Ecto neural progenitor cell (in vitro differentiated cells): ENCODE results near the gene TIMM29.
"Not testable (repeated sequence)": the region's sequence is repeated elsewhere in the genome, so short reads cannot be mapped to it uniquely, and the experiment has no call there.

Source experiments
- DNase-seq: peaks from one replicate; pipeline ENCODE4 v3.0.0-alpha.2; 2018; ENCODE audit warnings: low spot score

Gene TIMM29

DNA sequence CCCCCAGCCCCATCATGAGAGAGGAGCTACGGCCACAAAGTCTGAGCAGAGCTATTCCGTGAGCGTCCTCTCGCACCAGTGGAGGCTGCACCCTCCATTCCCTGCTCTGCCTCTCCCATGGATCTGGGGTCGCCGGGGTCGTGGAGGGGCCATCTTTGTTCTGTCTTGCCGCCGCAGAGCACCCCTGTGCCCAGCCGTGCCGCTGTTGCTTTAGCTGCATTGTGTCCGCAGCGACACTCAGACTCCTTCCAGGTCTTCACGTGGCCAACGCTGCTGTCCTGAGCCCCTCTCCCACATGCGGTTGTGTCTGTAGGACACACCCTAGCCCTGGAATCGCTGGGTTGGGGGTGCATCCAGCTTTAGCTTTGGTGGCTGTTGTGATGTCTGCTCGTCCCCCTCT is 16.0 kb upstream of the TIMM29 start:
- no peak for DNase-seq

DNA sequence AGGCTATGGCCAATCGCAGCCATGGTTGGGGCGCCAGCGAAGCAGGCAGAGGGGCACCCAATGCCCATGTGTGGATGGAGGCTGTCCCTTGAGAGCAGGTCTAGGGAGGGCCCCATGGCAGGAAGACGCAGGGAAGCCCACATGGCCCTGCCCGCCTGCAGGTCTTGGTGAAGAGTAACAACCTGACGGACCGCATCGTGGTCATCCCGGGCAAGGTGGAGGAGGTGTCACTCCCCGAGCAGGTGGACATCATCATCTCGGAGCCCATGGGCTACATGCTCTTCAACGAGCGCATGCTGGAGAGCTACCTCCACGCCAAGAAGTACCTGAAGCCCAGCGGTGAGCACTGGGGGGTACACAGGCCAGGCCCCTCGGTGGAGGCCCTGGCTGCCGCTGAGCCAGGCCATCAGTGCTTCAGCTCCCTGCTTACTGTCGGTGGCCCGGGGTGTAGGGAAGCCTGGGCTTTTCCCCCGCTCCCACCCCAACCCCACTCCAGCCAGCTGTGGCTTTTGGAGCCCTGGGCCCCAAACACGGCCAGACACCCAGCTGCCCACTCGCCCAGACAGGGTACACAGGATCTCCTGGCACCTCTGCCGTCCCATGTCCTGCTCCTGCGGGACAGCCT is 14.8 kb upstream of the TIMM29 start:
- no peak for DNase-seq

DNA sequence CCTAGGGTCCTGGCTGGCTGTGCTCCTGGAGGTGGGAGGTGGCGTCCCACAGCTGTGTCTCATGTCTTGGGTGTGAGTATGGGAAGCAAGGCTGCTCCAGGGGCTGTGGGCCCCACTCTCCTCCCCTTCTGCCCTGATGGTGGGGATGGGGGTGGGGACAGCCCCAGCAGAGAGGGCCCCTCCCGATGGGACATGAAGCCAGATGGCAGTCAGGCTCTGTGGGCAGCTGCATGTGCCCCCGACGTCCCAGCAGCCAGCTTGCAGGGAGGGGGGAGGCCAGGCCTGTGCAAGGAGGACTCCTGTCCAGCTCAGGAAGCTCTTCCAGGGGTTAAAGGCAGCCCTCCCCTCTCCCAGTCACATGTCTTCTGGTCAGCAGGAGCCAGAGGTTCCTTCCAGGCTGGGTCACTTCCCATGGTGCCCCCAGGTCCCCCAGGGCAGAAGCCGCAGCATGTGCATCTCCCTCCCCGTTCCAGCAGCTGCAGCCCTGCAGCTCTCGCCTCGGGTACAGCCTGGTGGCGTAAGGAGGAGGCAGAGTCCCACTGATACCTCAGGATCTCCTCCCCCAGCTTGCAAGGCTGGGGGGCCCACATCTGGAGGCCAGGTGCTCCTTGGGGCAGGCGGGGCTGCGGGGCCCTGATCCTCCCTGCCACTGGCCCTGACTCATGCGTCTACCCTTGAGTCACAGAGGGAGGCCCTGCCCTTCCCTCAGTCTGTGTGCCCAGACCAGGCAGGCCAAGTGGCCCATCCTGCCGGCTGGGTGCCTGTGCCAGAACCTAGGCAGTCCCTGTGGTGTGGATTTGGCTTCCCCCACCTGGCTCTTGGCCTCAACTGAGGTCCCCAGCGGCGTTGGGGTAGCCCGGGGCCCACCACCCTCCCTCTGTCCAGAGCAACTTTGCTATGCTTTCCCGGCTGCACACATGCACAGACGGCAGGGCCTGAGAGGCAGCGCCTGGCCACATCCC is 13.2 kb upstream of the TIMM29 start:
- DNase-seq = no peak

DNA sequence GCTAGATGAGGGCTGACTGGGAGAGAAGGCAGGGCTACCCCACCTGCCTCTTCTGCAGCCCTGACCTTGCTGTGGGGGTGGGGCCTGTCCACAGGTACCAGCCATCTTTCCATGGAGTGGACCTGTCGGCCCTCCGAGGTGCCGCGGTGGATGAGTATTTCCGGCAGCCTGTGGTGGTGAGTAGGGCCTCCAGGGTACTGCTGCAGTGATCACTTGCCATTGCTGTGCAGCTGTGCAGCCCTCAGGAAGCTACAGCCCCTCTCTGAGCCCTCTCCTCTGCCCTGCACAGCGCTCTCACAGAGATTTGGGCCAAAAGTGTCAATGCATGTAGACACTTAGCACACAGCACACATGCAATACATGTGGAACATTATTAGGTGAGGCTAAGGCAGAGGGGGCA is 12.0 kb upstream of the TIMM29 start:
- DNase-seq = no peak

DNA sequence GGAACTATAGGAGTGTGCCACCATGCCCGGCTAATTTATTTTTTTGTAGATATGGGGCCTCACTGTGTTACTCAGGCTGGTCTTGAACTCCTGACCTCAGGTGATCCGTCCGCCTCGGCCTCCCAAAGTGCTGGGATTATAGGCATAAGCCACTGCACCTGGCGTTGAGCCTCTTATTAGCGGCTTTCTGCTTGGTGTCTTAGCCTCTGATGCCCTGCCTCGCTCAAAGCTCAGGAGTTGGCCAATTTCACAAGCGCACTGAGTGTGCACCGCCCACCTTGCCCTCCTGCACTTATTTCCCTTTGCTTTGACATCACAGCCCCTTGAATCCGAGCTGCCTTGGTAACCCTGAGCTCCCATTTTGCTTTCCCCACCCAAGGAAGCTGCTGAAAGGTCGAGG is 10.3 kb upstream of the TIMM29 start:
- no peak for DNase-seq

DNA sequence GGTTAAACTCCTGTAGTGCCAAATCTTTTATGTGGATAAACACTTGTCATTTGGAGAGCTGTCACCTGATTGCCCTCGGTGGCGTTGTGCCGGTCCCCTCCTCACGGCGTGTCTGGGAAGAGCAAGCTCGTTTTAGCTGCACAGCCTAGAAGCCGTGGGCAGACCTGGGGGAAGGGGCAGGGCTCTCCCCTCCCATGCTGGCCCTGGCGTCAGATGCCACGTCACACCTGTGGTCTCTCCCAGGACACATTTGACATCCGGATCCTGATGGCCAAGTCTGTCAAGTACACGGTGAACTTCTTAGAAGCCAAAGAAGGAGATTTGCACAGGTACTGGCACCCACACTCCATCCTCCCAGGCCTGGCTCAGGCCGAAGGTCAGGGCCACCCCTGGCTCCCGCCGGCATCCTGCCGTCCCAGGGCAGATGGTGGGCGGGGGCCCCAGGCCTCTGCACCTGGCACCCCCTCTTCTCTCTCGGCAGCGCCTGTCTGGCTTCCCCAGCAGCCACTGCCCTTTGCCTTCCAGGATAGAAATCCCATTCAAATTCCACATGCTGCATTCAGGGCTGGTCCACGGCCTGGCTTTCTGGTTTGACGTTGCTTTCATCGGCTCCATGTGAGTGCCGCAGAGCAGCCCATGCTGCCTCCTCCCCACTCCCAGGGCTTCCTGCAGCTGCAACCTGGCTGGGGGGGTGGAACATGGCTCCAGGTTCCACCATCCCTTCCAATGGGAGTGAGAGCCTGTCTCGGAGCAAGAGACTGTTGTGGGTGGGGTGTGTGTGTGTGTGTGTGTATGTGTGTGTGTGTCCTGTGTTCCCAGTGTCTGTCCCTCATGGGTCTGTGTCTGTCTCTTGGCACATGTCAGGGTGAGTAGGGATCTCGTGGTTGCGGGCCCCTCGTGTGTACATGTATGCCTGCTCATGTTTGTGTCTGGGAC is 9.0 kb upstream of the TIMM29 start:
- no peak for DNase-seq

DNA sequence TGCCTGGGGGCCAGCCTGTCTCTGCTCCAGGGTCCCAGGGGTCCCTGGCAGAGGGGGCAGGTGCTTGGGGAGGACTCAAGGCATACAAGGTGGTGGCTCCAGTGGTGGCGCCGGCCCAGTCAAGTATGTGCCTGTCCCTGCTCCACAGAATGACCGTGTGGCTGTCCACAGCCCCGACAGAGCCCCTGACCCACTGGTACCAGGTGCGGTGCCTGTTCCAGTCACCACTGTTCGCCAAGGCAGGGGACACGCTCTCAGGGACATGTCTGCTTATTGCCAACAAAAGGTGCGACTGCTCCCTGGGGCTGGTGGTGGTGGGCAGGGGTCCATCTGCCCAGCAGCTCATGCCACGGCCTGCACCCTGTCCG is 8.3 kb upstream of the TIMM29 start:
- no peak for DNase-seq

DNA sequence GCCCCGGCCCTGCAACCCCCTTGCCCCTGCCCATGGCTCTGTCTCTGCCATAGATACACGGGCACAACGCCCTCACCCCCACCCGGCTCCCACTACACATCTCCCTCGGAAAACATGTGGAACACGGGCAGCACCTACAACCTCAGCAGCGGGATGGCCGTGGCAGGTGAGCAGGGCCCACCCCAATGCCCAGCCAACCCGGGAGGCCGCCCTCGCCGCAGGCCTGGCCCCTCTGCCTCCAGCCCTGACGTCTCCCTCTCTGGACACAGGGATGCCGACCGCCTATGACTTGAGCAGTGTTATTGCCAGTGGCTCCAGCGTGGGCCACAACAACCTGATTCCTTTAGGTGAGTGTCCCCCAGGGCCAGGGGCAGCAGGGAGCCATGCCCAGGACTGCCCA is 7.8 kb upstream of the TIMM29 start:
- DNase-seq = no peak

DNA sequence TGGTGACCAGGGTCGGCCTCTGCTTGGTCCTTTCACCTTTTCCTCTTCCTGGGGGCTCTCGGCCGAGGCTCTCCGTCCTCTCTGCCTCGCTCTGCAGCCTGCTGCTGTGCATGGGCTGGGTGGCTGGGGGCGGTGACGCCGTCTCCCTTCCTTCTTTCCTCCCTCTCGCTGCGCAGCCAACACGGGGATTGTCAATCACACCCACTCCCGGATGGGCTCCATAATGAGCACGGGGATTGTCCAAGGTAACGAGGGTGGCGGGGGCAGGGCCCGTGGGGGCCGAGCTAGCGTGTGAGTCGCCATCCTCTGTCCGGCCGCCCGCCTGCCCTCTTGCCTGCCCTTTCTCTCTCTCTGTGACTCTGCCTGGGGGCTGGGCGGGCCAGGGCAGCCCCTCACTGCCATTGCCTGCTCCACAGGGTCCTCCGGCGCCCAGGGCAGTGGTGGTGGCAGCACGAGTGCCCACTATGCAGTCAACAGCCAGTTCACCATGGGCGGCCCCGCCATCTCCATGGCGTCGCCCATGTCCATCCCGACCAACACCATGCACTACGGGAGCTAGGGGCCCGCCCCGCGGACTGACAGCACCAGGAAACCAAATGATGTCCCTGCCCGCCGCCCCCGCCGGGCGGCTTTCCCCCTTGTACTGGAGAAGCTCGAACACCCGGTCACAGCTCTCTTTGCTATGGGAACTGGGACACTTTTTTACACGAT is 7.3 kb upstream of the TIMM29 start:
- DNase-seq = no peak

DNA sequence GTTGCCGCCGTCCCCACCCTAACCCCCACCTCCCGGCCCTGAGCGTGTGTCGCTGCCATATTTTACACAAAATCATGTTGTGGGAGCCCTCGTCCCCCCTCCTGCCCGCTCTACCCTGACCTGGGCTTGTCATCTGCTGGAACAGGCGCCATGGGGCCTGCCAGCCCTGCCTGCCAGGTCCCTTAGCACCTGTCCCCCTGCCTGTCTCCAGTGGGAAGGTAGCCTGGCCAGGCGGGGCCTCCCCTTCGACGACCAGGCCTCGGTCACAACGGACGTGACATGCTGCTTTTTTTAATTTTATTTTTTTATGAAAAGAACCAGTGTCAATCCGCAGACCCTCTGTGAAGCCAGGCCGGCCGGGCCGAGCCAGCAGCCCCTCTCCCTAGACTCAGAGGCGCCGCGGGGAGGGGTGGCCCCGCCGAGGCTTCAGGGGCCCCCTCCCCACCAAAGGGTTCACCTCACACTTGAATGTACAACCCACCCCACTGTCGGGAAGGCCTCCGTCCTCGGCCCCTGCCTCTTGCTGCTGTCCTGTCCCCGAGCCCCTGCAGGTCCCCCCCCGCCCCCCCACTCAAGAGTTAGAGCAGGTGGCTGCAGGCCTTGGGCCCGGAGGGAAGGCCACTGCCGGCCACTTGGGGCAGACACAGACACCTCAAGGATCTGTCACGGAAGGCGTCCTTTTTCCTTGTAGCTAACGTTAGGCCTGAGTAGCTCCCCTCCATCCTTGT is 6.5 kb upstream of the TIMM29 start:
- no peak for DNase-seq

DNA sequence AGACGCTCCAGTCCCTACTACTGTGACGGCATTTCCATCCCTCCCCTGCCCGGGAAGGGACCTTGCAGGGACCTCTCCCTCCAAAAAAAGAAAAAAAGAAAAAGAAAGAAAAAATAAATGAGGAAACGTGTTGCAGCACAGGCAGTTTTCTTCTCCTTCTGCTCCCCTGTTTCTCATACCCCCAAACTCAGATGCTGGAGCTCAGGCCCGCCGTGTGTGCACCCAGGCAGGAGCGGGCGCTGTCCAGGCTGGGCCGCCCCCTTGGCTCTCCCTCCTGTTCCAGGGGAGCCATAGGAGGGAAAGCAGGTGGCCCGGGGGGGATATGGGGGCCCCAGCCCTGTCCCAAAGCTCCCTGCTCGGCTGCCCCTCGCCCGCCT is 6.0 kb upstream of the TIMM29 start:
- DNase-seq = no peak

DNA sequence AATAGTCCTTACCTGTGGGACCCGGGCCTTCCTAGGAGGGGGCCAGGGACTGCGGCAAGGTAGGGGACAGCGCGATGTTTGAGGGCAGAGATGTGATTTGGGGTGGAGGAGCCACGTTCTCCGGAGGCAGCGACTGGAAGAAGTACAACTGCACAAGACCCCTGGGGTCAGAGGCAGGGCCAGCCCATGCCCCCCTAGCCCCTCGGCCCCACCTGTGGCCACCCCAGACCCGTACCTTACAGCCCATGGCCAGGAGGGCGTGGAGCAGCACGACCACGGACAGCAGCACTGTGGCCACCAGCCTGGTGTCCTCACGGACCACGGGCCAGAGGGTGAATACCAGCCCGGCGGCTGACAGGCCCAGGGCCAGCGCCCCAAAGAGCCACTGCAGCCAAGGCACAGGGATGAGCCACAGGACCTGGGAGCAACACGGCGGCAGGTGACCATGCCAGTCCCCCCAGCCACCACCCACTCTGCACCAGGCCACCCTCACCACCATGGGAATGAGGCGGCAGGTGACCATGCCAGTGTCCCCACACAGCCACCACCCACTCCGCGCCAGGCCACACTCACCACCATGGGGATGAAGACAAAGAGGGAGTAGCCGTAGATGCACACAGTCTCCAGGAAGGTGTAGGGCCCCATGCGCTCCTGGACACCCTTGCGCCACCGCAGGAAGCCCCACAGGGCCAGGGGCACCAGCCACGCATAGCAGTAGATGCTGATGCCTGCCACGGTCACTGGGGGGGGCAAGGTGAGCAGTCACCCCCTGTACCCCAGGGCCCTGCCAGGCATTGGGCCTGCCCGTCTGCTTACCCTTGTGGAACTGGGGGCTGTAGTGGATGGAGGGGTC is 5.1 kb upstream of the TIMM29 start:
- no peak for DNase-seq

DNA sequence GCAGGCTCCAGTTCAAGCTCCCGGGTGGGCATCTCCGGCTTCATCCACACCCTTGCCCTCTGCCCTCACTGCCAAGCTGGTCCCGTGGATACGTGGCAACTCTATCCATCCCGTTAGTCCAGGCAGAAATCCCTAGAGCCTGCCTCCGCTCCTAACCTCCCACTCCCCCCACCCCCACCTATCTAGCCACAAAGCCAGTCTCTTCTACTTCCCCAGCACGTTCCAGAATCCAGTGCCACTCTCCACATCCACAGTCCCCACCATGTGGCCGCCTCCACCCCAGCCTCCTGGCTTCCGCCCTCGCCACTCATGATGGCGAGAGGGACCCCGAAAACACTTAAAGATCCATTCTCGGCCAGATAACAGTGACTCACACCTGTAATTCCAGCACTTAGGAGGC is 4.0 kb upstream of the TIMM29 start:
- DNase-seq = no peak

DNA sequence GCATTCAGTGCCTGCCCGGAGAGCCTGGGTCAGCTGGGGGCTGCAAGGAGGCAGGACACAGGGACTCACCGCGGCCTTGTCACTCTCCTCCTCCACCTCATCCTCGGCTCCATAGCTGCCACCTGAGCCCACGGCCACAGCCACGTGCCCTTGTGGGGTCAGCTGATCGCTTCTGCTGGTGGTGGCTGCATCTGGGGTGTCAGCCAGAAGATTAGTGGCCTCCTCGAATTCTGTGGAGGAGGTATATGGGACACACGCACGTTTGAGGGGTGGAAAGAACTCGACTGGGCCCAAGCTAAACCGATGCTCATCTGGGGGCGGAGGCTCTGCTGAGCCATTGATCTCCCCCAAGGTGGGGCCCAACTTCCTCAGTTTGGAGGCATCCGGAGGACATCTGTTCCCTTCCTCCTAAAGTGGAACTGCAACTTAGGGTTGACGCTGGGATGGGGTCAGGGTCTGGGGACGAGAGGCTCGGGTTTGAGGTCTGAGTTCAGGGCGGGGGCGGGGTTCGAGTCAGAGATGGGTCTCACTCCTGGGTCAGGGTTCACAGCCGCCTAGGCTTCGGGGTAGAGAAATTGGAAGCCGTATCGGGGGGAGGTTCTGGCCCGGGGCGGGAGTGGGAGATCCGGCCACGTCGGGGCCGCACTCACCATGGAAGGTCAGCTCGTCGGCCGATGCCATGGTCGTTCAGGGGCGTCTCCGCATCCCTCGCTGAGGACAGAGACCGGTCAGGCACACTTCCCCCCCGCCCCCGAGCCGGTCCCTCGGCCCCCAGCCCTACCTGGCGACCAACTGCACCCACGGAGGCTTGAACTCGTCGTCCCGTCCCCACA is 665 bp upstream of the TIMM29 start:
- no peak for DNase-seq

DNA sequence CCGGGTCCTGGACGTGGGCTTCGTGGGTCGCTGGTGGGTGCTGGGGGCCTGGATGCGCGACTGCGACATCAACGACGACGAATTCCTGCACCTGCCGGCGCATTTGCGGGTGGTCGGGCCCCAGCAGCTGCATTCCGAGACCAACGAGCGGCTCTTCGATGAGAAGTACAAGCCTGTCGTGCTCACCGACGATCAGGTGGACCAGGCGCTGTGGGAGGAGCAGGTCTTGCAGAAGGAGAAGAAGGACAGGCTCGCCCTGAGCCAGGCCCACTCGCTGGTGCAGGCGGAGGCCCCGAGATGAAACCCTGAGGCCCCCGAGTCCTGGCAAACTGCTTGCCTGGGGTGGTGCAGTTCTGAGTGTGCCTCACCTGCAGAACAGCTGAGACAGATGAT is 787 bp downstream of the TIMM29 start:
- no peak for DNase-seq

DNA sequence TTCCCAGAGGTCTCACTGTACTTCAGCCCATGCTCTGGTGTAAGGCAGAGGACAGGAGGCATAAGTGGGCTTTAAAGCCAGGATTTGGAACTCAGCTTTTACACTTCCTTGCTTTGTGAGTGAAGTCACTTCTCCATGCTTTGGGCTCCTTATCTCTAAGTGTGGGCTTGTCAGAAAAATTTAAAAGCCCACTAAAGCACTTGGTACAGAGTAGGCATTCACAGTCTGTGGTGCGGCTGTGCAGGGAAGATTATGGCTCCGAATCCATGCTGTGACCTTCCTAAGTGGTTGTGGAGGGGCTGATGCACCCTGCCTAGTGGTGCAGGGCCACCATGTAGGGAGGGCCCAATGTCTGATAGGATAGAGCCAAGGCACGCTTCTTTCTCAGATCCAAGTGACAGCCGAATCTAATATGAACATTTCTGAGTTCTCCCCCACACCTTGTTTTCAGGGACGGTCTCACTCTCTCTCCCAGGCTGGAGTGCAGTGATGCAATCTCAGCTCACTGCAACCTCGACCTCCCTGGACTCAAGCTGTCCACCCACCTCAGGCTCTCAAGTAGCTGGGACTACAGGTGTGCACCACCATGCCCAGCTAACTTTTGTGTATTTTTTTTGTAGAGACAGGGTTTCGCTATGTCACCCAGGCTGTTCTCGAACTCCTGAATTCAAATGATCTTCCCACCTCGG is 6.9 kb downstream of the TIMM29 start:
- no peak for DNase-seq

DNA sequence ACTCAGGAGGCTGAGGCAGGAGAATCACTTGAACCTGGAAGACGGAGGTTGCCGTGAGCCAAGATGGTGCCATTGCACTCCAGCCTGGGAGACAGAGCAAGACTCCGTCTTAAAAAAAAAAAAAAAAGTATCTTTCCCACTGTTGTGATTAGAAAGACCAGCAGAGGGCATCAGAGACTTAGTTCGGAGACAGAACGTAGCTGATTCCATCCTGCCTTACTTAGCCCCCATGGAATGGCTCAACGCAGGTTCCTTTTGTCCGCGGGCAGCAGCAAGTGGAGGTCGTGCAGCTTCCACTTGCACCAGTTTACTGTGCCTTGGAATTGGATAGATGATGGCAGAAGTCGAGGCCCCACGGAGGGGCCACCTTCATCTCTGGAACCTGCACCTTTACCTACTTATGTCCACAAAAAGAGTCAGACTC is 8.1 kb downstream of the TIMM29 start:
- peak; percentile 75 for DNase-seq

DNA sequence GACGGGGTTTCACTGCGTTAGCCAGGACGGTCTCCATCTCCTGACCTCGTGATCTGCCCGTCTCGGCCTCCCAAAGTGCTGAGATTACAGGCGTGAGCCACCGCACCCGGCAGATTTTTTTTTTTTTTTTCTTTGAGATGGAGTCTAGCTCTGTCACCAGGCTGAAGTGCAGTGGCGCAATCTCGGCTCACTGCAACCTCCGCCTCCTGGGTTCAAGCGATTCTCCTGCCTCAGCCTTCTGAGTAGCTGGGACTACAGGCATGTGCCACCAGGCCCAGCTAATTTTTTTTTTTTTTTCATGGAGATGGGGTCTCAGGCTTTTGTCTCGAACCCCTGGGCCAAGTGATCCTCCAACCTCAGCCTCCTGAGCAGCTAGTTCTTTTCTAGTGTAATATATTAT is 13.0 kb downstream of the TIMM29 start:
- DNase-seq = not testable (repeated sequence)

DNA sequence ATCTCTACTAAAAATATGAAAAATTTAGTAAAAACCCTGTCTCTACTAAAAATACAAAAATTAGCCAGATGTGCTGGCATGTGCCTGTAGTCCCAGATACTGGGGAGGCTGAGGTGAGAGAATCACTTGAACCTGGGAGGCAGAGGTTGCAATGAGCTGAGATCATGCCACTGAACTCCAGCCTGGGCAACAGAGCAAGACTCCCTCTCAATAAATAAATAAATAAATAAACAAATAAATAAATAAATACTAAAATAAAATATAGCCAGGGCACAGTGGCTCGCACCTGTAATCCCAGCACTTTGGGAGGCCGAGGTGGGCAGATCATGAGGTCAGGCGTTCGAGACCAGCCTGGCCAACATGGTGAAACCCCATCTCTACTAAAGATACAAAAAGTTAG is 14.8 kb downstream of the TIMM29 start:
- DNase-seq = not testable (repeated sequence)
